Activated T-helper 17 cell treated with anti-CD3 and anti-CD28 coated beads, Interleukin-2, amount 50 U/mL, for 72 hours (primary cell): Measurements from ENCODE around the gene OTOF. TPM values are rescaled to one million over a fixed set of nuclear protein-coding genes. Genes with fewer than 3 reads are reported as not detected.

Source experiments
- ATAC-seq: fragments of 150-1000 bp; cut with Tn5 transposase; replicated peaks from 2 replicates; pipeline ENCODE4 v1.10.0; 2021; ENCODE audit warnings: mild to moderate bottlenecking, moderate library complexity
- H3K27ac Mint-ChIP-seq: one replicate; pipeline ENCODE4 v1.8.0; 2022; ENCODE audit warnings: mixed read lengths
- H3K27me3 Mint-ChIP-seq: one replicate; pipeline ENCODE4 v1.8.0; 2022; ENCODE audit warnings: mixed read lengths
- H3K36me3 Mint-ChIP-seq: one replicate; pipeline ENCODE4 v1.8.0; 2022; ENCODE audit warnings: low read depth, mild to moderate bottlenecking, mixed read lengths
- H3K4me1 Mint-ChIP-seq: one replicate; pipeline ENCODE4 v1.8.0; 2022; ENCODE audit warnings: mixed read lengths
- H3K4me3 Mint-ChIP-seq: one replicate; pipeline ENCODE4 v1.8.0; 2022; ENCODE audit warnings: mild to moderate bottlenecking, mixed read lengths
- H3K9me3 Mint-ChIP-seq: one replicate; pipeline ENCODE4 v1.8.0; 2022; ENCODE audit warnings: mixed read lengths
- total RNA-seq, 2 donors: library from RNA; stranded (reverse); gene quantifications; one replicate each; pipeline ENCODE4 v1.2.3, GENCODE V29; 2022

OTOF gene
- total RNA-seq, 2 donors from 2014 or later = 0.95 to 2.1 TPM

- H3K4me1 Mint-ChIP-seq = no peaks in the 10 kb centered on the region
- no peaks in the 10 kb centered on the region for H3K9me3 Mint-ChIP-seq
- no peak overlapping the region for H3K4me3 Mint-ChIP-seq
- no peak for ATAC-seq
- no peak overlapping the region for H3K27ac Mint-ChIP-seq
- H3K27me3 Mint-ChIP-seq = no peaks in the 10 kb centered on the region
- H3K36me3 Mint-ChIP-seq = no peaks in the 10 kb centered on the region
These were observed 33.5 kb upstream of the OTOF start for GRCh38 chr2:26511466-26511865.

DNA sequence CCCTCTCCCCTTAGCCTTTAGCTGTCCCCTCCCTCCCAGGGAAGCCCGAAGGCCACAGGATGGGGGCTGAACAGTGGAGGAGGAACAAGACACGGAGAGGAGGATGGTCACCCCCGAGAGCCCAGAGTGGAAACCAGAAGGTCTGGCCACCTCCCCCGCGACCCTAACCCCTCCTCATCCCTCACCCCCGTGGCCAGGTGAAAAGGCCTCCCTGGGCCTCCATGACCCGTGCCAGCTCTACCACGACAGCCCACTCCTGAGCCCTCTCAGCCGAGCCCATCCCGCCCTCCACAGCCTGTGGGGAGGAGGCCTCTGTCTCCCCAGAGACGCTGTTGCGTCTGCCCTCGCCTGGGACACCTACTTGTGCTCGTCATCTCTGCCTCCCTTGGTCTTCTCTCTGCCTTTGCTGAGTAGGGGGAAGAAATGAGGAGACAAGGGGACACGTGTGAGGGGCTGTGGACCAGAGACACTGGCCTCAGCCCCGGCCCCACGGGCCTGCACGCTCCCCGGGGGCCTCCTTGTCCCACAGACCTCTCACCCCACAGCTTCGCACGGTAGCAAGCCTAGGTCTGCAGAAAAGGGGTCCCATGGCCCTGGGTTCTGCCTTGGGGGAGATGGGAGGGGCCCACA is 32.5 kb upstream of the OTOF start:
- Mint-ChIP-seq H3K9me3 (no peaks in the 10 kb centered on the region), H3K27ac (no peak overlapping the region), H3K36me3 (no peaks in the 10 kb centered on the region), H3K27me3 (no peaks in the 10 kb centered on the region), H3K4me1 (no peaks in the 10 kb centered on the region), H3K4me3 (no peak overlapping the region)
- no peak for ATAC-seq

DNA sequence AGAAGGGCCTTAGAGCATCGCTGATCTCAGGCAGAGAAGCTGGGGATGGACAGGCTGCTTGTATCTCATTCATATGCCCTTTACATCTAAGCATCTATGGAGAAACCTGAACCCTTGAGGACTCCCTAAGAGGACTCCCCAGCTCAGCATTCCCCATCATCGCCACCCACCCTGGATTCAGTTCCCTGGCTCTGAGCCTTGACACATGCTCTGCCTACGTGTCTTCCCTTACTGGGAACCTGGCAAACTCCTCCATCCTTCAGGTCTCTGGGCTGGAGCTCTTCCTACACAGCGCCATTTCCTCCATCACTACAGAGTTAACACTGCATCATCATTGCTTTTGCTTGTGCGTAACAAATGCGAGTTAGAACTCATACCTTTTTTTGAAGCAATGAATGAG is 31.2 kb upstream of the OTOF start:
- no peak for ATAC-seq
- Mint-ChIP-seq H3K9me3 (no peaks in the 10 kb centered on the region), H3K36me3 (no peaks in the 10 kb centered on the region), H3K4me3 (no peak overlapping the region), H3K4me1 (no peaks in the 10 kb centered on the region), H3K27me3 (no peaks in the 10 kb centered on the region), H3K27ac (no peak overlapping the region)

- no peak overlapping the region for H3K4me3 Mint-ChIP-seq
- H3K4me1 Mint-ChIP-seq = peaks cover 5% of the 10 kb centered on the region
- H3K36me3 Mint-ChIP-seq = no peaks in the 10 kb centered on the region
- H3K27ac Mint-ChIP-seq = no peak overlapping the region
- H3K9me3 Mint-ChIP-seq = no peaks in the 10 kb centered on the region
- no peak for ATAC-seq
- H3K27me3 Mint-ChIP-seq = no peaks in the 10 kb centered on the region
These were observed 30.0 kb upstream of the OTOF start for GRCh38 chr2:26507932-26508331.

DNA sequence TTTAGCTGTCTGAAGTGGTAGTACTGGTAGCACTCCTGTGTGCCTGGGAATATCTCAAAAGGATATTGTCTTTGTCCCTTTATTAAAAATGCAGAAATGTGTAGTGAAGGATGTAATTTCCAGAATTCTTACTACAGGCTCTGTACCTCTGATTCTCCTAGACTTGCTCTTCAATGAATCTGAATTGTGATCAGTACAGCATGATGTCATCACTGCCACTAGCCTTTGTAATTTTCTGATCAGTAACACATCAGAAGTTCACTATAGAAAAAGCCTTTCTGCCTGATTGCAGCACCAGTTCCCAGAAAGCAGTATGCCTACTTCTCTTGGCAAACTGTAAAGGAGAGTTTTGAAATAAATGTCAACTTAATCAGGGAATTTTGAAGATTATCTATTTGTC is 29.2 kb upstream of the OTOF start:
- Mint-ChIP-seq H3K36me3 (no peaks in the 10 kb centered on the region), H3K4me3 (no peak overlapping the region), H3K4me1 (peaks cover 5% of the 10 kb centered on the region), H3K27me3 (no peaks in the 10 kb centered on the region), H3K9me3 (no peaks in the 10 kb centered on the region), H3K27ac (no peak overlapping the region)
- ATAC-seq = no peak

DNA sequence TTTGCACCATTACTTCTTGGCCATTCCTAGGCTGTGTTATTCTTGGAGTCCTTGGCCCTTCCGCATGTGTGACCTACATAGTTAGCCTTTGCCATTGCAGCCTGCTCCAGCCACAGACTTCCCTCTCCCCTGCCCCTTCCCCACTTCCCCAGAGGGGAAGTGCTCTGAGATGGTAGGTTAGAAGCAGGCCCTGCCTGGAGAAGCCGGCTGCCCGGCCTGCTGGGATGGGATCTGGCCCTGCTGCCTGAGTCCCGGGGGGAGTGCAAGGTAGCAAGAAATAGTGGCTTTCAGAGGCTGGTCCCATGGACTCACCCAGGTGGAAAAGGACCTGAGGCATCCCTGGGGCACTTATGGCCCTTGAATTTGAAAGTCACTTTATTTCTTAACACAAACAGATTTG is 28.4 kb upstream of the OTOF start:
- H3K4me3 Mint-ChIP-seq = no peak overlapping the region
- H3K4me1 Mint-ChIP-seq = peaks cover 5% of the 10 kb centered on the region
- H3K27me3 Mint-ChIP-seq = no peaks in the 10 kb centered on the region
- H3K27ac Mint-ChIP-seq = no peak overlapping the region
- no peaks in the 10 kb centered on the region for H3K36me3 Mint-ChIP-seq
- no peaks in the 10 kb centered on the region for H3K9me3 Mint-ChIP-seq
- ATAC-seq = no peak

DNA sequence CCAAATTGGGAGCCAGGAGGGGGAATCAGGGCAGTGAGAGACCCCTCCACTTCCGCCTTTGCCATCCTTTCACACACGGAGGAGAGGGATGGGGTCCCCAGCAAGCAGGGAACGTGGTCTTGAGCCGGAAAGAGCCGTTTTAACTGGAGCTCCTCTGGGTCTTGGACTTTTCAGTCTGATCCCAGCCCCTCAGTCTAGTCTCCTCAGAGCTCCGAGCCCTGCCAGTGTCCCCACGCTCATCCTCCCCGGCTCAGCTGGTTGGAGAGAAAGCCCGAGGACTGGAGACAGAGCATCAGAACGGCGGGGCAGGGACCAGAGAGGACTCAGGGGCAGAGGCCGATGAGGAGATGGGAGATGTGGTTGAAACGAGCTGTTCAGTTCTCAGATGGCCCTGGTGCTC is 26.1 kb upstream of the OTOF start:
- Mint-ChIP-seq H3K27ac (peak overlapping the region; percentile 51), H3K9me3 (no peaks in the 10 kb centered on the region), H3K36me3 (no peaks in the 10 kb centered on the region), H3K4me3 (peak overlapping the region; percentile 62), H3K27me3 (no peaks in the 10 kb centered on the region), H3K4me1 (peaks cover 5% of the 10 kb centered on the region)
- no peak for ATAC-seq

DNA sequence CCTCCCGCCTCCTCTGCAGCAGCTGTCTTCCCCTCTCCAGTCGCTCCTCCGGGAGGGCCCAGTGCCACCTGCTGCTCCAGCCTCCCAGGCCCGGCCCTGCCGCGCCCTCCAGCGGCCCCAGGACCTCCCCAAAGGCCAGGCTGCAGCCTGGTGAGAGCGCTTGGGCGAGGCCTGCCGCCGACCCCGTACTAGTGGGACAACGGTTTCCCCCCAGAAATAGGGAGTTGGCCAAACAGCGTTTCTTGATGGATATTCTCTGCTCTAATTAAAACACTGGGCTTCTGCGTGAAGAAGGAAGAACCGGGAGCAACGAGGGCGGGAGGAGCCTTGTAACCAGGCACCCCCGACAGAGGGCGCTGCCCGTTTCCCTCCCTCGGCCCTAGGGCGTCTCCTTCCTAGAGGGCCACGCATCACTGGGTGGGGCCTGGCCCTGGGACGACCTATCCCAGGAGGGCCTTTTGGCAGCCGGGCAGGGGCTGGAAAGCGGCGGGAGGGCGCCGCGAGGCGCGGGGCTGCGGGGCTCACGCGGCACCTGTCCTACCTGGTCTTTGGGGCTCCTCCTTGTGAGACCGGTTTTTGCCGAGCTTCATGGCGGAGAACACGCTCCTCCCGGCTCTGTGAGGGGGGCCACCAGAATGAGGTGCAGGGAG is 25.4 kb upstream of the OTOF start:
- Mint-ChIP-seq H3K36me3 (no peaks in the 10 kb centered on the region), H3K27me3 (no peaks in the 10 kb centered on the region), H3K4me3 (peak overlapping the region; percentile 62), H3K9me3 (no peaks in the 10 kb centered on the region), H3K27ac (peak overlapping the region; percentile 51), H3K4me1 (peaks cover 5% of the 10 kb centered on the region)
- ATAC-seq = peak; percentile 99

GRCh38 chr2:26500406-26500805 is 22.5 kb upstream of the OTOF start:
- no peak overlapping the region for H3K27ac Mint-ChIP-seq
- H3K4me3 Mint-ChIP-seq = no peak overlapping the region
- H3K4me1 Mint-ChIP-seq = peaks cover 5% of the 10 kb centered on the region
- peaks cover 7% of the 10 kb centered on the region for H3K27me3 Mint-ChIP-seq
- no peaks in the 10 kb centered on the region for H3K9me3 Mint-ChIP-seq
- H3K36me3 Mint-ChIP-seq = no peaks in the 10 kb centered on the region
- no peak for ATAC-seq

GRCh38 chr2:26495705-26496297 is 17.9 kb upstream of the OTOF start:
- Mint-ChIP-seq H3K4me3 (no peak overlapping the region), H3K27ac (no peak overlapping the region), H3K9me3 (no peaks in the 10 kb centered on the region), H3K4me1 (no peaks in the 10 kb centered on the region), H3K27me3 (peaks cover 7% of the 10 kb centered on the region), H3K36me3 (no peaks in the 10 kb centered on the region)
- ATAC-seq = no peak

DNA sequence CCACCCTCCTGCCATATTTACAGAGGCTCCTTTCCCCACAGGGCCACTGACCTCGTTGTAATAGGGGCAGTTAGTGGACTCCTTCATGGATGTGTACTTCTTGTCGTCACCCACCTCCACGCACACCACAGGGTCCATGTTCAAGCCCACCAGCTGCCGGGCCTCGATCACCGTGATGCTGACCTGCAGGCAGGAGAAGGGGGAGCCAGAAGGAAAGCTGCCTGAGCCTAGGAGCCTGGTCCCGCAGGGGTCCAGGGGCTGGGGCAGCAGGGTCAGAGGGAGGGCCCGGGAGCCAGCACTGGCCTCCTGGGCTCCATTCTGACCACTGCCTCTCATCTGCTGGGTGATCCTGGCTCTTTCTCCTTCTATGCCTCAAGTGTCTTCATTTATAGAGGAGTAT is 17.0 kb upstream of the OTOF start:
- ATAC-seq = no peak
- Mint-ChIP-seq H3K27ac (no peak overlapping the region), H3K4me1 (no peaks in the 10 kb centered on the region), H3K4me3 (no peak overlapping the region), H3K27me3 (peaks cover 7% of the 10 kb centered on the region), H3K36me3 (no peaks in the 10 kb centered on the region), H3K9me3 (no peaks in the 10 kb centered on the region)

DNA sequence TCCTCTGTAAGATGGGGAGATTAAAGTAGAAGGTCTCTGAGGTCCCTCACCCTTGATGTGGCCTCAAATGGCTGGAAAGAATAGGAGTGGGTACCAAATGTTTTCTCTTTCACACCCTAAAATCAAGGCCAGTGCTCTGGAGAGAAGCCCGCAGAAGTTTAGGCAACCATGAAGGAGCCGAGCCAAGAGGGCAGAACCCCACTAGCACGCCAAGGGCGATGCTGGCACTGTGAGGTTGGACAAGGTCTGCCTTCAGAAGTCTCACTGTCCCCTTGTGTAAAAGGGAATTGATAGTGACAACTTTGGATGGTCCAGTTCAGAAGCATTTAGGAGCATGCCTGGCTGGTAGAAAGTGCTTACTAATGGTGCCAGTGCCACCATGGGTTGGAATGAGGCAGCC is 16.3 kb upstream of the OTOF start:
- Mint-ChIP-seq H3K4me1 (no peaks in the 10 kb centered on the region), H3K27ac (no peak overlapping the region), H3K4me3 (no peak overlapping the region), H3K36me3 (no peaks in the 10 kb centered on the region), H3K9me3 (no peaks in the 10 kb centered on the region), H3K27me3 (peaks cover 7% of the 10 kb centered on the region)
- ATAC-seq = no peak

DNA sequence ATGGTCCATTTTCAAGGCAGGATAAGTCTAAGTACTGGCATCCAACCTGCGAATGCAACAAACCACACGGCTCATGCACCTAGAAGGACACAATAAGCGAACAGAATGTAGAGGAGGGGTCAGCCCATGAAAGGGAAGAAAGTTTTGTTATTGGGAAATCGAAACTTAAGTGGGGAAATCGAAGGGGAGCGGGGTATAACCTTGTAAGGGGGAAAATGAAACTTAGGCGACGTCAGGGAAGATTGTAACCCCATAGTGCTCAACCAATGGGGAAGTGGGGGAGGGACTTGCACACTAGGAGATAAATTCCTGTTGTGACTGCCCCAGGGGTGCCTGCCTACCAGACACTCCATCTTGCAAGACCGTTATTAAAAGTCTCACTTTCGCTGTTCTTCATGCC is 15.6 kb upstream of the OTOF start:
- H3K9me3 Mint-ChIP-seq = no peaks in the 10 kb centered on the region
- ATAC-seq = no peak
- H3K4me3 Mint-ChIP-seq = no peak overlapping the region
- peaks cover 7% of the 10 kb centered on the region for H3K27me3 Mint-ChIP-seq
- no peaks in the 10 kb centered on the region for H3K36me3 Mint-ChIP-seq
- no peak overlapping the region for H3K27ac Mint-ChIP-seq
- H3K4me1 Mint-ChIP-seq = no peaks in the 10 kb centered on the region

DNA sequence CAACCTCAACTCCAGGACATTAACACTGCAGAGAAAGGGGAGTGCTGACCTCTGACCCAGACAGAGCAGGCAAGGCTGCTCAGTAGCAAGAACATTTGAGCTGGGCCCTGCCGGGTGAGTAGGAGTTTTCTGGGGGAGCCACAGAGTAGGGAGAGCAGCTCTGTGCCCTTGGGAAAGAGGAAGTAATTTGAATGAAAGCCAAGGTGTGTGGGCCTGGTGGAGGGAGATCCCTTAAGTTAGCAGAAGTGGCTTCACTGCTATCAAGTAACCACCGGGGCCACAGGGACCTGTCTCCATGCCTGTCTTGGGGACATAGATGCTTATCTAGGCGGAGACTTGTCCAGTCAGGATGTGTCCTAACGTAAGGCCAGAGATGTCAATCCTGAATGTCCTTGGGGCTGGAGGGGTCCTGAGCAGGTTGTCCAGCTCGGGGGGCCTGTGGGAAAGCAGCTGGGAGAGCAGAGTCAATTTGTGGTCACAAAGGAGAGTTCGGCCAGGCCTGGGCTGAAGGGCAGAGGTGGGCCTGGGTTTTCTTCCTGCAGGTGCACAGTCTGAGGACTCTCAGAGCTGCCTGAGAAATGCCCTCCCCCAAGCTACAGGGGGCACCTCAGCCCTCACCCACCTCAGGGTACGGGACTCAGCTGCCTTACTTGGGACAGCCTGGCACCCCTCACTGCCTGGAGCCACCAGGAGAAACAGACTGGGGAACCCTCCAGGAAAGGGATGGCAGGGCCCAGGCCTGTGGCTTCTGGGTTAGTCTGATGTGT is 15.0 kb upstream of the OTOF start:
- Mint-ChIP-seq H3K27me3 (peaks cover 6% of the 10 kb centered on the region), H3K4me1 (no peaks in the 10 kb centered on the region), H3K27ac (no peak overlapping the region), H3K9me3 (no peaks in the 10 kb centered on the region), H3K36me3 (no peaks in the 10 kb centered on the region), H3K4me3 (no peak overlapping the region)
- ATAC-seq = no peak
